ENCODE data around the gene TSNAX.
"Not testable (repeated sequence)": the region's sequence is repeated elsewhere in the genome, so short reads cannot be mapped to it uniquely, and the experiment has no call there.

TSNAX gene

GRCh38 chr1:231528172-231529029, at the start of gene TSNAX:
TSS of gene TSNAX (plus strand) at chr1:231528669. CDS start at chr1:231528811, 142 bp downstream.
- DNase-seq = peak; percentile 92

- DNase-seq = no peak
Measured at GRCh38 chr1:231478811-231479210, 49.7 kb upstream of the TSNAX start.

- no peak for DNase-seq
Measured at GRCh38 chr1:231480008-231480407, 48.5 kb upstream of the TSNAX start.

- DNase-seq = no peak
Measured at GRCh38 chr1:231481289-231481688, 47.2 kb upstream of the TSNAX start.

- no peak for DNase-seq
Measured at GRCh38 chr1:231485029-231485784, 43.3 kb upstream of the TSNAX start.

GRCh38 chr1:231487019-231487418, 41.5 kb upstream of the TSNAX start:
- no peak for DNase-seq

GRCh38 chr1:231487910-231488309, 40.6 kb upstream of the TSNAX start:
- DNase-seq = no peak

- no peak for DNase-seq
Measured at GRCh38 chr1:231493421-231494185, 34.9 kb upstream of the TSNAX start.

- DNase-seq = no peak
Measured at GRCh38 chr1:231494439-231495110, 33.9 kb upstream of the TSNAX start.

GRCh38 chr1:231497629-231498152, 30.8 kb upstream of the TSNAX start:
- DNase-seq = no peak

- DNase-seq = no peak
Measured at GRCh38 chr1:231499148-231499763, 29.2 kb upstream of the TSNAX start.

- DNase-seq = no peak
Measured at GRCh38 chr1:231500666-231501065, 27.8 kb upstream of the TSNAX start.

- DNase-seq = not testable (repeated sequence)
Measured at GRCh38 chr1:231503168-231503567, 25.3 kb upstream of the TSNAX start.

- DNase-seq = no peak
Measured at GRCh38 chr1:231507476-231508355, 20.8 kb upstream of the TSNAX start.

GRCh38 chr1:231508497-231508896, 20.0 kb upstream of the TSNAX start:
- no peak for DNase-seq

- no peak for DNase-seq
Measured at GRCh38 chr1:231508941-231509340, 19.5 kb upstream of the TSNAX start.

GRCh38 chr1:231512147-231512698, 16.2 kb upstream of the TSNAX start:
- no peak for DNase-seq

GRCh38 chr1:231515748-231516147, 12.7 kb upstream of the TSNAX start:
- no peak for DNase-seq

- no peak for DNase-seq
Measured at GRCh38 chr1:231517076-231517475, 11.4 kb upstream of the TSNAX start.

GRCh38 chr1:231518485-231519034, 9.9 kb upstream of the TSNAX start:
- no peak for DNase-seq

Measured in CD4-positive, alpha-beta T cell treated with Interleukin-17A for 4 hours (primary cell).